ENCODE measurements around the gene SCN8A. TPM values are rescaled to one million over a fixed set of nuclear protein-coding genes. Genes with fewer than 3 reads are reported as not detected.
"Not testable (repeated sequence)": the region's sequence is repeated elsewhere in the genome, so short reads cannot be mapped to it uniquely, and the experiment has no call there.

The SCN8A gene
- total and polyA plus RNA-seq, 12 donors, result 0.01 to 1.6 (median 0.35) TPM; not detected in 1

GRCh38 chr12:51792417-51792816, 201.4 kb downstream of the SCN8A start:
- no peak for DNase-seq
- Histone ChIP-seq H3K36me3 (no peaks in the 10 kb centered on the region), H3K4me1 (no peaks in the 10 kb centered on the region), H3K4me3 (no peak overlapping the region), H3K27ac (no peak overlapping the region), H3K9me3 (no peaks in the 10 kb centered on the region), H3K27me3 (no peaks in the 10 kb centered on the region)
- intact Hi-C loops (cut with DNase I), result no loop called here
- TF ChIP-seq CTCF (IDR thresholded peaks at IDR 0.05), result no peak
- WGBS, 2 donors, result 94 to 97% methylated on average over 5 of the region's 5 CpGs
- no peak for ATAC-seq

- H3K9me3 ChIP-seq, result no peaks in the 10 kb centered on the region
- no peaks in the 10 kb centered on the region for H3K36me3 ChIP-seq
- no peaks in the 10 kb centered on the region for H3K4me1 ChIP-seq
- ATAC-seq (no peak), DNase-seq (no peak)
- intact Hi-C loops (cut with DNase I), result no loop called here
- WGBS, 2 donors, result 98 to 100% methylated on average over 1 of the region's 1 CpG
- no peaks in the 10 kb centered on the region for H3K27me3 ChIP-seq
- H3K4me3 ChIP-seq, result no peak overlapping the region
- no peak overlapping the region for H3K27ac ChIP-seq
- no peak for TF ChIP-seq CTCF (IDR thresholded peaks at IDR 0.05)
Measured at GRCh38 chr12:51793201-51793600, 202.2 kb downstream of the SCN8A start.

GRCh38 chr12:51797301-51797700, 206.3 kb downstream of the SCN8A start:
- Histone ChIP-seq H3K27me3 (no peaks in the 10 kb centered on the region), H3K4me3 (no peak overlapping the region), H3K4me1 (no peaks in the 10 kb centered on the region), H3K36me3 (no peaks in the 10 kb centered on the region), H3K27ac (no peak overlapping the region), H3K9me3 (no peaks in the 10 kb centered on the region)
- WGBS, 2 donors, result 94% methylated on average over 6 of the region's 6 CpGs
- DNase-seq (no peak), ATAC-seq (no peak)
- TF ChIP-seq CTCF (IDR thresholded peaks at IDR 0.05), result no peak
- intact Hi-C loops (cut with DNase I), result no loop called here

GRCh38 chr12:51798051-51798450, 207.0 kb downstream of the SCN8A start:
- ATAC-seq; H3K9me3 ChIP-seq; DNase-seq; H3K4me1 ChIP-seq; H3K27ac ChIP-seq; H3K27me3 ChIP-seq; intact Hi-C loops (cut with DNase I); H3K4me3 ChIP-seq; H3K36me3 ChIP-seq: not testable (repeated sequence)
- 90 to 97% methylated on average over 4 of the region's 4 CpGs for WGBS, 2 donors

- Histone ChIP-seq H3K27ac (no peak overlapping the region), H3K36me3 (no peaks in the 10 kb centered on the region), H3K4me3 (no peak overlapping the region), H3K4me1 (no peaks in the 10 kb centered on the region), H3K9me3 (no peaks in the 10 kb centered on the region), H3K27me3 (no peaks in the 10 kb centered on the region)
- no peak for TF ChIP-seq CTCF (IDR thresholded peaks at IDR 0.05)
- DNase-seq, result no peak
- no peak for ATAC-seq
- WGBS, 2 donors, result 97 to 100% methylated on average over 1 of the region's 1 CpG
- intact Hi-C loops (cut with DNase I), result no loop called here
Measured at GRCh38 chr12:51798501-51798900, 207.5 kb downstream of the SCN8A start.

Data from heart right ventricle (tissue), 16 donors.